WTC11 (cell line): ENCODE data around the gene ATG7.

Experiments used
- ARID4B ChIP-seq: sonication (generic); formaldehyde crosslinking; IDR thresholded peaks from 2 replicates; pipeline ENCODE4 v1.8.0; 2023; ENCODE audit warnings: missing genetic modification reagents, mild to moderate bottlenecking, borderline replicate concordance
- ATF2 ChIP-seq: sonication (generic); formaldehyde crosslinking; IDR thresholded peaks from 2 replicates; pipeline ENCODE4 v1.8.1; 2022; ENCODE audit warnings: low read depth, missing genetic modification reagents, borderline replicate concordance
- ATF3 ChIP-seq: sonication (generic); formaldehyde crosslinking; conservative IDR thresholded peaks from 2 replicates; pipeline ENCODE4 v1.8.1; 2022; ENCODE audit warnings: mild to moderate bottlenecking, missing genetic modification reagents
- CTCF ChIP-seq: fragments of 200-600 bp; IDR thresholded peaks from 2 replicates; pipeline ENCODE4 v1.8.0; 2022; ENCODE audit warnings: antibody characterized with exemption
- FOXJ3 ChIP-seq: sonication (generic); formaldehyde crosslinking; IDR thresholded peaks from 2 replicates; pipeline ENCODE4 v1.9.0; 2021; ENCODE audit warnings: missing genetic modification reagents, mild to moderate bottlenecking, borderline replicate concordance
- JUN ChIP-seq: sonication (generic); formaldehyde crosslinking; IDR thresholded peaks from 2 replicates; pipeline ENCODE4 v1.8.0; 2023; ENCODE audit warnings: mild to moderate bottlenecking, missing genetic modification reagents
- MAX ChIP-seq: sonication (generic); formaldehyde crosslinking; IDR thresholded peaks from 2 replicates; pipeline ENCODE4 v1.8.0; 2022; ENCODE audit warnings: mild to moderate bottlenecking, missing genetic modification reagents
- NR1H2 ChIP-seq: sonication (generic); formaldehyde crosslinking; IDR thresholded peaks from 2 replicates; pipeline ENCODE4 v1.9.0; 2021; ENCODE audit warnings: mild to moderate bottlenecking, moderate library complexity, missing genetic modification reagents
- SMAD4 ChIP-seq: sonication (generic); formaldehyde crosslinking; IDR thresholded peaks from 2 replicates; pipeline ENCODE4 v1.8.0; 2022; ENCODE audit warnings: mild to moderate bottlenecking, missing genetic modification reagents
- SP1 ChIP-seq: sonication (generic); formaldehyde crosslinking; conservative IDR thresholded peaks from 2 replicates; pipeline ENCODE4 v1.8.1; 2022; ENCODE audit warnings: missing genetic modification reagents
- TCF7 ChIP-seq: sonication (generic); formaldehyde crosslinking; IDR thresholded peaks from 2 replicates; pipeline ENCODE4 v1.8.0; 2022; ENCODE audit warnings: mild to moderate bottlenecking, low read depth, missing genetic modification reagents, moderate library complexity
- USF1 ChIP-seq: sonication (generic); formaldehyde crosslinking; IDR thresholded peaks from 2 replicates; pipeline ENCODE4 v1.8.0; 2022; ENCODE audit warnings: mild to moderate bottlenecking, missing genetic modification reagents
- ZBTB21 ChIP-seq: sonication (generic); formaldehyde crosslinking; IDR thresholded peaks from 2 replicates; pipeline ENCODE4 v1.8.1; 2023; ENCODE audit warnings: mild to moderate bottlenecking, missing genetic modification reagents, borderline replicate concordance
- ZMAT4 ChIP-seq: fragments of 250-450 bp; sonication (Bioruptor Pico); IDR thresholded peaks from 2 replicates; pipeline ENCODE4 v1.9.0; 2021; ENCODE audit warnings: mild to moderate bottlenecking

- TF ChIP-seq ARID4B (CRISPR knock-in tag) (no peak), ZBTB21 (CRISPR knock-in tag) (no peak), CTCF (no peak), SMAD4 (CRISPR knock-in tag) (no peak), ATF3 (no peak), FOXJ3 (no peak), SP1 (CRISPR knock-in tag) (no peak), ATF2 (CRISPR knock-in tag) (no peak), NR1H2 (CRISPR knock-in tag) (no peak), TCF7 (CRISPR knock-in tag) (no peak), JUN (CRISPR knock-in tag) (no peak), ZMAT4 (CRISPR knock-in tag) (no peak), USF1 (CRISPR knock-in tag) (no peak), MAX (CRISPR knock-in tag) (no peak)
Observed at GRCh38 chr3:11509173-11510000, 237.2 kb downstream of the ATG7 start.
